Esophagus squamous epithelium (tissue), 5 donors: ENCODE data around the gene SLC30A4. TPM values are rescaled to one million over a fixed set of nuclear protein-coding genes. Genes with fewer than 3 reads are reported as not detected.

Experiments used
- DNase-seq: peaks from one replicate; lab custom pipeline; 2025; lab: John Stamatoyannopoulos, UW
- H3K27ac ChIP-seq, 4 donors: fragments of 200-600 bp; sonication (generic); one replicate each; pipeline ENCODE4 v1.5.1; 2016 to 2019; ENCODE audit warnings: mild to moderate bottlenecking in 1 of 4
- H3K27me3 ChIP-seq, 4 donors: fragments of 200-600 bp; sonication (generic); 1 replicate in 3 of 4; 2 replicates in 1 of 4; pipeline versions ENCODE4 v1.5.1 to v1.6.0; 2017 to 2021; ENCODE audit warnings: antibody characterized with exemption in 1 of 4
- H3K36me3 ChIP-seq, 3 donors: fragments of 200-600 bp; sonication (generic); one replicate each; pipeline ENCODE4 v1.5.1; 2016 to 2019
- H3K4me1 ChIP-seq, 3 donors: fragments of 200-600 bp; sonication (generic); one replicate each; pipeline ENCODE4 v1.5.1; 2017 to 2019
- H3K4me3 ChIP-seq, 4 donors: fragments of 200-600 bp; sonication (generic); 1 replicate in 3 of 4; 2 replicates in 1 of 4; pipeline ENCODE4 v1.5.1; 2016 to 2019; ENCODE audit warnings: mild to moderate bottlenecking in 2 of 4, moderate library complexity in 1 of 4
- H3K9me3 ChIP-seq, 3 donors: fragments of 200-600 bp; sonication (generic); one replicate each; pipeline ENCODE4 v1.5.1; 2016 to 2019
- POLR2A ChIP-seq, 4 donors: fragments of 450-650 bp; IDR thresholded peaks; one replicate each; pipeline ENCODE4 v1.6.1; 2017; ENCODE audit warnings: antibody characterized with exemption in 4 of 4, mild to moderate bottlenecking in 4 of 4, moderate library complexity in 3 of 4
- WGBS, 2 donors: methylation state at CpG; one replicate each; pipeline ENCODE4 v1.1.5; 2018; 5-methylcytosine and 5-hydroxymethylcytosine counted together
- intact Hi-C: fragments of 100-400 bp; cut with DNase I; formaldehyde crosslinking; loops from one replicate; pipeline ENCODE4 v1.15.0; 2022
- total RNA-seq, 4 donors: library from RNA; depleted of rRNA; stranded (reverse); fragments of >200 nt; gene quantifications; one replicate each; pipeline ENCODE4 v1.1.0, GENCODE V29; 2016
- TF ChIP-seq, protein P1 (sequence below), 6 experiments: fragments of 450-650 bp in 4 of 6; fragments of 200-600 bp in 2 of 6; sonication (generic) in 2 of 6; IDR thresholded peaks; one replicate each; pipeline ENCODE4 v1.5.1; 2016 to 2019; ENCODE audit warnings: antibody characterized with exemption in 6 of 6, mild to moderate bottlenecking in 4 of 6, moderate library complexity in 4 of 6
- donor health status: DM: yes; HTN: yes; CAD: no.

SLC30A4 gene
- total RNA-seq, 4 donors from 2014 or later, result 6.3 to 8.8 (median 7.4) TPM

DNA sequence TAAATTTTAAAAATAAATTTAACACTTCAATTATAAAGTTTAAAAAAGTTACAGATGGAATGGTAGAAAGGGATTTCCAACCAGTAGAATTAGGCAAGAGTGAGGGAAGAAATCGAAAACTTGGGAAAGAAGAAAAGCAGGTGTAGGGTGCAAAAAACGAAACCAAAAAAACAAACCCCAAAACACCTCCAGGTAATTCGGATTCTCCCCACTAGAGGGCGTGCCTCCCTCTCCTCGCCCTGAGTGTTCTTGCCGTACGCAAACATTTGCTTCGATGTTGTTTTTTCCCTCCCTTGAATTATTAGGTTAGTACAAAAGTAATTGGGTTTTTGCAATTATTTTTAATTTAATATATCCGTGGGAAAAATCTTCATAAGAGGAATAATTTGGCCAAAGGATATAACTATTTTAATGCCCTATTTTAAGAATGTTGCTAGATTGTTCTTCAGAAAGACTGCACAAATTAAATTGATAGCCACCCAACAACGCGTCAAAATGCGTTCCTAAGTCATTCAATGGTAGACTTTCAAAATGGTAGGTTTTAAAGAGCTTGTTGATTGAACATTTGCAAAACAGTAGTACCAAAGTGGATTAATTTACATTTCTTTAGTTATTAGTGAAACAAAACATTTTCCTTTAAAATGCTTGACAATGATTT lies 63.7 kb downstream of the SLC30A4 start:
- H3K4me3 ChIP-seq, result peak overlapping the region; percentile 10 to 62 (median 46)
- no peaks in the 10 kb centered on the region for H3K9me3 ChIP-seq
- peaks cover 19 to 43% (median 21%) of the 10 kb centered on the region in 3 donors for H3K4me1 ChIP-seq
- H3K27me3 ChIP-seq, result no peaks in the 10 kb centered on the region
- 5 to 9% methylated on average over 12 of the region's 12 CpGs for WGBS, 2 donors
- intact Hi-C loops, result loop anchor here (5.0 kb wide), 1 partner anchor 153 kb away; no protein-coding TSS in a partner anchor
- DNase-seq, result no peak
- peak overlapping the region in 1 of 4 donors; percentile 86 for H3K27ac ChIP-seq
- no peaks in the 10 kb centered on the region for H3K36me3 ChIP-seq
- TF ChIP-seq, protein P1, sequence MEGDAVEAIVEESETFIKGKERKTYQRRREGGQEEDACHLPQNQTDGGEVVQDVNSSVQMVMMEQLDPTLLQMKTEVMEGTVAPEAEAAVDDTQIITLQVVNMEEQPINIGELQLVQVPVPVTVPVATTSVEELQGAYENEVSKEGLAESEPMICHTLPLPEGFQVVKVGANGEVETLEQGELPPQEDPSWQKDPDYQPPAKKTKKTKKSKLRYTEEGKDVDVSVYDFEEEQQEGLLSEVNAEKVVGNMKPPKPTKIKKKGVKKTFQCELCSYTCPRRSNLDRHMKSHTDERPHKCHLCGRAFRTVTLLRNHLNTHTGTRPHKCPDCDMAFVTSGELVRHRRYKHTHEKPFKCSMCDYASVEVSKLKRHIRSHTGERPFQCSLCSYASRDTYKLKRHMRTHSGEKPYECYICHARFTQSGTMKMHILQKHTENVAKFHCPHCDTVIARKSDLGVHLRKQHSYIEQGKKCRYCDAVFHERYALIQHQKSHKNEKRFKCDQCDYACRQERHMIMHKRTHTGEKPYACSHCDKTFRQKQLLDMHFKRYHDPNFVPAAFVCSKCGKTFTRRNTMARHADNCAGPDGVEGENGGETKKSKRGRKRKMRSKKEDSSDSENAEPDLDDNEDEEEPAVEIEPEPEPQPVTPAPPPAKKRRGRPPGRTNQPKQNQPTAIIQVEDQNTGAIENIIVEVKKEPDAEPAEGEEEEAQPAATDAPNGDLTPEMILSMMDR (IDR thresholded peaks at IDR 0.05), result peak; percentile 89 to 94 (median 92)
- TF ChIP-seq POLR2A (IDR thresholded peaks at IDR 0.05), result no peak

DNA sequence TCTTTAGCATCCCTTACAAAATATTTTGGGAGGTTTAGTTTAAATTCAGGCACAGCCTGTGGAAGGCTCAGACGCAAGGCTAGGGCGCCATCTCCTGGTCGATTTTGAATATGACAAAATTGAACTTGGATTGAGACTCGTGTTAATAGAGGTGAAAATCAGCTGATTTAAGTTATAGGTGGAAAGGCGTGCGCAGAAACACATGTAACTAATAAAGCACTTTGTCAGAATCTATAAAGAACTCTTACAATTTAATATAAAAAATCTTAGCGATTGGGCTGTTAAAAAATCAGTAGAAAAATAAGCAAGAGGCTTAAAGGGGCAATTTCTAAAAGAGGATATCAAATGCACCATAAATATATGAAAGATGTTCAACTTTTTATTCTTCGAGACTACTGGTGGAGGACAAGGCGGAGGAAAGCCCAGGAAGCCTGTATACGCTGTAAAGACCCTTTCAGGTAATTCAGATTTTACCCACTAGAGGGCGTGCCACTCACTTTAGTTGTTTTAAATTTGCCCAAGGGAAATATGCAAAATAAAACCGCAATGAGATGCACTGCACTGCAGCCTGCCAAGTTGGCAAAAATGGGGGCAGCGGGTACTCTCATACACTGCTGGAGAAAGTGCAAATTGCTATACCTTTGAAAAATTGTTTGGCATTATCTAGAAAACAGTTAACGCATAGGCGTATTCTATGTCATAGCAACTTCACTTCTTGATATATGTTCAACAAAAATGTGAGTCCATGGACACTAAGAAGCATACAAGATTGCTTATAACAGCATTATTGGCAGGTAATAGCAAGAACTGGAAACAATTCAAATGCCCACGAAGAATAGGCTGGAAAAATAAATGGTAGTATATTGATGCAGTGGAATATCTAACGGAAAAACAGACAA lies 64.7 kb downstream of the SLC30A4 start:
- Histone ChIP-seq H3K27me3 (no peaks in the 10 kb centered on the region), H3K4me3 (peak overlapping the region; percentile 10 to 62 (median 46)), H3K4me1 (peaks cover 19 to 43% (median 21%) of the 10 kb centered on the region in 3 donors), H3K36me3 (no peaks in the 10 kb centered on the region), H3K9me3 (no peaks in the 10 kb centered on the region), H3K27ac (peak overlapping the region; percentile 27 to 86 (median 70))
- WGBS, 2 donors, result 0% methylated on average over 17 of the region's 17 CpGs
- TF ChIP-seq, protein P1 (IDR thresholded peaks at IDR 0.05), result peak; percentile 78 to 96 (median 87)
- TF ChIP-seq POLR2A (IDR thresholded peaks at IDR 0.05), result no peak
- intact Hi-C loops, result loop anchor here (5.0 kb wide), 1 partner anchor 154 kb away; no protein-coding TSS in a partner anchor
- peak; percentile 12 for DNase-seq

DNA sequence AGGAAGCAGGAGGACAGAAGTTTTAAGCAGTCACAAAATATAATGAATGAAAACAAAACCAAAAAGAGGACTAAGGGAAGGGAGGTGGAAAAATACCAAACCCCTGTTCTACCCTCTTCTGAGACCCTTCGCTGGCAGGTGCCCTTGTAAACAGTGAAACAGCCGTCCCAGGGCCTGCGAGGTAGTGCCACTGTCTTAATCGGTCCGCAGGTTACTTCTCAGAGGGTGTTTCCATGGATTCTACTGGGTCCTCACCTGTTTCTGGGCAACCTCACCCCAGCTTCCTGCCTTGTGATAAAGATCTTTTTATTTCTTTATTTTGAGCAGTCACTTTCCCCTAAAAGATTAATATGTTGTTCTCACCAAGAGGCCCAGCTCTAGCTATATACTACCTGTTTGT lies 65.3 kb downstream of the SLC30A4 start:
- H3K4me1 ChIP-seq, result peaks cover 19 to 43% (median 21%) of the 10 kb centered on the region in 3 donors
- intact Hi-C loops, result loop anchor here (5.0 kb wide), 1 partner anchor 155 kb away; no protein-coding TSS in a partner anchor
- no peaks in the 10 kb centered on the region for H3K9me3 ChIP-seq
- no peak overlapping the region for H3K4me3 ChIP-seq
- H3K27me3 ChIP-seq, result no peaks in the 10 kb centered on the region
- 22 to 27% methylated on average over 5 of the region's 5 CpGs for WGBS, 2 donors
- no peak for TF ChIP-seq POLR2A (IDR thresholded peaks at IDR 0.05)
- TF ChIP-seq, protein P1 (IDR thresholded peaks at IDR 0.05), result no peak
- no peaks in the 10 kb centered on the region for H3K36me3 ChIP-seq
- H3K27ac ChIP-seq, result peak overlapping the region; percentile 36 to 86 (median 62)
- DNase-seq, result no peak

DNA sequence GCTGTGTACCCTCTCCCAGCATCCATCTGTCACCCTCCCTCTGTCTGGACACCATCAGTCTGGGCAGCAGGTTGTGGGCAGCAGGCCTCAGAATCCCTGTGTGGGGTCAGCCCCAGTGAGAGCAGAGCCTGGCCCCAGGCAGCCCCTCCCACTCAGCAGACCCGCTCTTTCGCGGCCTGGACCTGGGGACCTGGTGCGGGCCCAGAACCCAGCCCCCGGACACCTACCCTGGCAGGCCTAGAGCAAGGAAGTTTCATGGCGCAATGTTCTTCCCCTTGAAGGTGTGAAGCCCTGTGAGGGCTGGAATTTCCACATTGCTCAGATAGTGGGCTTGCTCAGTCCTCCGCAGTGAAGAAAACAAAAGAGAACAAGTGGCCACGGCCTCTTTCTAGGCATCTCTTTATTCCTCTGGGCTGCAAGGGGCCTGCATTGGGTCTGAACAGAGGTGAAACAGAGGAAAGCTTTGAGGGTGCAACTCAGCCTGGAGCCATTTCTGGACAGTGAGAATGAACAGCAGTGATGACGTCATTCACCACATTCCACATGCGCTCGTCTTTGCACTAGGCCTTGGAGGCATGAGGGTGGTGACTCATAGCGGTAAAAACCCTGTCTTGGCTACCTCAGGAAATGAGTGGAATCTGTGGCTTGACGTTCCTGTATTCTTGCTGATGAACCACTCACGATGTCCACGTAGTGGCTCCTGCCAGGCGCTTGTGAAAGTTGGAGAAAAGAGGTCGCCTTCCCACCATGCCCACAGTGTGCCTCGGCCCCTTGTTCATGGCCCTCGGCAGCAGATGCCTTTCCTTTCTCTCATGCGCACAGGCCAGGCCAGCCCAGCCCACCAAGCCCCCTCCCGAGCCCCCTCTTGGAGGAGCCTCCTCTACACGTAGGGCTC lies 66.1 kb downstream of the SLC30A4 start:
- Histone ChIP-seq H3K4me3 (no peak overlapping the region), H3K36me3 (no peaks in the 10 kb centered on the region), H3K4me1 (peaks cover 19 to 43% (median 21%) of the 10 kb centered on the region in 3 donors), H3K27ac (peak overlapping the region; percentile 46 to 86 (median 62)), H3K27me3 (no peaks in the 10 kb centered on the region), H3K9me3 (no peaks in the 10 kb centered on the region)
- TF ChIP-seq POLR2A (IDR thresholded peaks at IDR 0.05), result no peak
- TF ChIP-seq, protein P1 (IDR thresholded peaks at IDR 0.05), result no peak
- DNase-seq, result peak; percentile 14
- intact Hi-C loops, result loop anchor here (5.0 kb wide), 1 partner anchor 156 kb away; no protein-coding TSS in a partner anchor
- 14 to 43% methylated on average over 10 to 12 of the region's 22 CpGs for WGBS, 2 donors
